IMR-90 (cell line): ENCODE results near the gene DNAH8. TPM values are rescaled to one million over a fixed set of nuclear protein-coding genes. Genes with fewer than 3 reads are reported as not detected.

Experiments
- ATAC-seq: fragments of 200-7000 bp; cut with Tn5 transposase; 2 replicates; pipeline ENCODE4 v1.9.1; 2020; ENCODE audit warnings: low read depth, mild to moderate bottlenecking, moderate library complexity
- BruUV-seq: library from RNA; stranded (reverse); fragments of 400-500 nt; replicated peaks from 2 replicates; lab custom pipeline; 2021; lab: Mats Ljungman, UMichigan
- CTCF ChIA-PET: fragments of 300-600 bp; formaldehyde crosslinking; extraction: SDS; loops from one replicate; lab custom pipeline; 2021; ENCODE audit warnings: antibody characterized with exemption; lab: Yijun Ruan, JAX
- POLR2A ChIA-PET: fragments of 300-600 bp; sonication (Branson Sonifier 250); formaldehyde crosslinking; loops from one replicate; lab custom pipeline; 2022; ENCODE audit warnings: antibody characterized with exemption; ENCODE audit not compliant: unreplicated experiment; lab: Charles Lee
- DNase-seq: peaks from one replicate; pipeline ENCODE4 v3.0.0; 2013
- H2AFZ ChIP-seq: replicated peaks from 2 replicates; pipeline ENCODE3; 2013; ENCODE audit warnings: low read length, mild to moderate bottlenecking; ENCODE audit not compliant: poor library complexity
- H2AK5ac ChIP-seq: 2 replicates; pipeline ENCODE4 v1.6.1; 2013; ENCODE audit warnings: low read depth, low read length, inconsistent platforms
- H2AK9ac ChIP-seq: replicated peaks from 2 replicates; pipeline ENCODE3; 2013; ENCODE audit warnings: mild to moderate bottlenecking, low read depth, low read length, moderate library complexity; ENCODE audit not compliant: poor library complexity
- H2BK120ac ChIP-seq: 2 replicates; pipeline ENCODE4 v1.6.1; 2013; ENCODE audit warnings: low read depth, low read length, inconsistent platforms
- H2BK15ac ChIP-seq: 3 replicates; pipeline ENCODE4 v1.6.1; 2013; ENCODE audit warnings: low read depth, low read length, inconsistent platforms
- H2BK20ac ChIP-seq: 2 replicates; pipeline ENCODE4 v1.6.1; 2013; ENCODE audit warnings: low read depth, mild to moderate bottlenecking, inconsistent platforms, low read length, moderate library complexity
- H2BK5ac ChIP-seq: 2 replicates; pipeline ENCODE4 v1.6.1; 2013; ENCODE audit warnings: mild to moderate bottlenecking, low read depth, low read length, inconsistent platforms; ENCODE audit not compliant: poor library complexity, severe bottlenecking
- H3K14ac ChIP-seq: replicated peaks from 2 replicates; pipeline ENCODE4 v1.6.1; 2013; ENCODE audit warnings: low read depth, low read length, inconsistent platforms
- H3K18ac ChIP-seq: 2 replicates; pipeline ENCODE4 v1.6.1; 2013; ENCODE audit warnings: low read depth, low read length, control low read depth
- H3K23ac ChIP-seq: 2 replicates; pipeline ENCODE4 v1.6.1; 2013; ENCODE audit warnings: low read depth, low read length, inconsistent platforms
- H3K27ac ChIP-seq: 2 replicates; pipeline ENCODE4 v1.5.1; 2013; ENCODE audit warnings: mild to moderate bottlenecking, control low read depth, low read length; ENCODE audit not compliant: insufficient read depth
- H3K27me3 ChIP-seq: 2 replicates; pipeline ENCODE4 v1.6.1; 2013; ENCODE audit warnings: low read length; ENCODE audit not compliant: control insufficient read depth, insufficient read depth
- H3K36me3 ChIP-seq: 2 replicates; pipeline ENCODE4 v1.6.1; 2013; ENCODE audit warnings: low read length, mixed read lengths; ENCODE audit not compliant: control insufficient read depth, insufficient read depth
- H3K4ac ChIP-seq: 2 replicates; pipeline ENCODE4 v1.6.1; 2013; ENCODE audit warnings: low read depth, low read length, inconsistent platforms
- H3K4me1 ChIP-seq: 2 replicates; pipeline ENCODE4 v1.6.1; 2013; ENCODE audit warnings: low read length, mixed read lengths; ENCODE audit not compliant: control insufficient read depth, insufficient read depth
- H3K4me2 ChIP-seq: 2 replicates; pipeline ENCODE4 v1.6.1; 2013; ENCODE audit warnings: low read depth, mild to moderate bottlenecking, control low read depth, low read length, moderate library complexity
- H3K4me3 ChIP-seq: 2 replicates; pipeline ENCODE4 v1.5.1; 2013; ENCODE audit warnings: low read depth, mild to moderate bottlenecking, control low read depth, low read length, moderate library complexity; ENCODE audit not compliant: insufficient read depth
- H3K56ac ChIP-seq: 2 replicates; pipeline ENCODE4 v1.6.1; 2013; ENCODE audit warnings: low read length, inconsistent platforms; ENCODE audit not compliant: insufficient read depth; ENCODE audit errors: extremely low read depth
- H3K79me1 ChIP-seq, 2 experiments: 2 replicates each; pipeline ENCODE4 v1.6.1; 2013; ENCODE audit warnings: low read length in 2 of 2, inconsistent platforms in 1 of 2, low read depth in 1 of 2
- H3K9ac ChIP-seq: 2 replicates; pipeline ENCODE4 v1.6.1; 2013; ENCODE audit warnings: low read depth, low read length, control low read depth
- H3K9me1 ChIP-seq: 2 replicates; pipeline ENCODE4 v1.6.1; 2013; ENCODE audit warnings: low read length, inconsistent platforms; ENCODE audit not compliant: insufficient read depth
- H3K9me3 ChIP-seq: 2 replicates; pipeline ENCODE4 v1.6.1; 2013; ENCODE audit warnings: low read length; ENCODE audit not compliant: control insufficient read depth, insufficient read depth
- H4K20me1 ChIP-seq: 2 replicates; pipeline ENCODE4 v1.6.1; 2013; ENCODE audit warnings: low read length, inconsistent platforms; ENCODE audit not compliant: insufficient read depth
- H4K5ac ChIP-seq: 2 replicates; pipeline ENCODE4 v1.6.1; 2013; ENCODE audit warnings: mild to moderate bottlenecking, low read depth, low read length, control low read depth
- H4K8ac ChIP-seq, 2 experiments: 2 replicates each; pipeline ENCODE4 v1.6.1; 2013; ENCODE audit warnings: low read depth in 2 of 2, low read length in 2 of 2, control low read depth in 1 of 2, inconsistent platforms in 1 of 2
- H4K91ac ChIP-seq: 2 replicates; pipeline ENCODE4 v1.6.1; 2013; ENCODE audit warnings: low read depth, low read length, inconsistent platforms; ENCODE audit not compliant: insufficient read depth
- CEBPB ChIP-seq: IDR thresholded peaks from 2 replicates; pipeline ENCODE4 v1.6.1; 2012; ENCODE audit warnings: low read depth, low read length, improper control_type of control experiment
- CHD1 ChIP-seq: IDR thresholded peaks from 2 replicates; pipeline ENCODE4 v1.6.1; 2012; ENCODE audit warnings: low read depth, low read length, improper control_type of control experiment
- ELK1 ChIP-seq: fragments of 150-350 bp; IDR thresholded peaks from 2 replicates; pipeline ENCODE4 v1.6.1; 2016; ENCODE audit warnings: low read depth, mild to moderate bottlenecking, low read length, moderate library complexity, borderline replicate concordance
- MAFK ChIP-seq: IDR thresholded peaks from 2 replicates; pipeline ENCODE4 v1.6.1; 2012; ENCODE audit warnings: low read depth, low read length, improper control_type of control experiment
- MAZ ChIP-seq: IDR thresholded peaks from 2 replicates; pipeline ENCODE4 v1.6.1; 2012; ENCODE audit warnings: low read depth, mild to moderate bottlenecking, low read length, improper control_type of control experiment, moderate library complexity, borderline replicate concordance
- MXI1 ChIP-seq: IDR thresholded peaks from 2 replicates; pipeline ENCODE4 v1.6.1; 2012; ENCODE audit warnings: low read depth, mild to moderate bottlenecking, low read length, moderate library complexity, borderline replicate concordance
- RAD21 ChIP-seq: IDR thresholded peaks from 2 replicates; pipeline ENCODE4 v1.6.1; 2012; ENCODE audit warnings: low read length, improper control_type of control experiment
- WGBS, 2 experiments: methylation state at CpG; one replicate each; pipeline versions ENCODE4 v1.1.5 to v1.1.7; 2013; ENCODE audit warnings: missing lambda C conversion rate in 2 of 2; ENCODE audit not compliant: insufficient read length in 1 of 2; ENCODE audit errors: extremely low coverage in 2 of 2; 5-methylcytosine and 5-hydroxymethylcytosine counted together
- dilution Hi-C: fragments of 300-500 bp; cut with HindIII; formaldehyde crosslinking; loops from one replicate; pipeline ENCODE4 v1.14.3; 2018; ENCODE audit warnings: low sequenced_read_pairs; ENCODE audit not compliant: unreplicated experiment
- in situ Hi-C: fragments of 300-500 bp; cut with MboI; formaldehyde crosslinking; loops from 3 replicates; pipeline ENCODE4 v1.14.3; 2019; ENCODE audit warnings: low sequenced_read_pairs, inconsistent platforms, mixed read lengths
- intact Hi-C: fragments of 100-400 bp; cut with micrococcal nuclease; formaldehyde crosslinking; loops from 2 replicates; pipeline ENCODE4 v1.10.0; 2022
- polyA plus RNA-seq, 3 experiments: library from polyadenylated mRNA; depleted of rRNA; stranded (reverse); fragments of >200 nt; gene quantifications; 2 replicates each; pipeline ENCODE4 v1.2.3, GENCODE V29; 2012; ENCODE audit warnings: low replicate concordance in 1 of 3
- total RNA-seq: library from RNA; depleted of rRNA; stranded (reverse); fragments of >200 nt; gene quantifications from 2 replicates; pipeline ENCODE4 v1.2.3, GENCODE V29; 2012

The DNAH8 gene
- total and polyA plus RNA-seq, 2 of the 4 experiments (the other 2 are of a cell fraction) = not detected

GRCh38 chr6:38783443-38784228, 68.5 kb downstream of the DNAH8 start:
- no peak overlapping the region for H2BK5ac ChIP-seq
- POLR2A ChIA-PET = no interaction called here
- dilution Hi-C loops = no loop called here

More at GRCh38 chr6:38783443-38784228, 68.5 kb downstream of the DNAH8 start:
- Histone ChIP-seq H3K79me1 (no peaks in the 10 kb centered on the region), H2AK5ac (no peak overlapping the region), H2BK20ac (no peak overlapping the region), H3K36me3 (no peaks in the 10 kb centered on the region), H4K5ac (no peak overlapping the region), H4K8ac (no peak overlapping the region), H3K9ac (no peak overlapping the region), H3K18ac (no peak overlapping the region), H3K9me1 (no peaks in the 10 kb centered on the region), H4K20me1 (no peaks in the 10 kb centered on the region), H2BK120ac (no peak overlapping the region), H3K23ac (no peak overlapping the region), H2AK9ac (no peak overlapping the region), H3K4ac (no peak overlapping the region), H3K4me1 (no peaks in the 10 kb centered on the region), H3K9me3 (no peaks in the 10 kb centered on the region), H2AFZ (no peak overlapping the region), H3K27me3 (peaks cover 3% of the 10 kb centered on the region; the same call in 1 of the 2 replicates), H3K27ac (no peak overlapping the region), H3K14ac (no peak overlapping the region), H2BK15ac (no peak overlapping the region), H4K91ac (no peak overlapping the region), H3K56ac (no peak overlapping the region), H3K4me2 (no peak overlapping the region), H3K4me3 (no peak overlapping the region)
- in situ Hi-C loops (no loop called here), intact Hi-C loops (no loop called here)
- DNase-seq (no peak), ATAC-seq (no peak; the same call in 1 of the 2 replicates)
- TF ChIP-seq MAFK (no peak), RAD21 (no peak), ELK1 (no peak), CEBPB (no peak), MAZ (no peak), MXI1 (no peak), CHD1 (no peak)
- BruUV-seq = no TSS peak
- no CpG with 5 or more reads among the region's 11 CpGs for WGBS, 2 experiments
- CTCF ChIA-PET = no interaction called here
